Uterus (tissue), 2 donors: Measurements from ENCODE around the gene ERC2.

ENCODE experiments used
- CTCF ChIP-seq, 4 experiments: fragments of 200-600 bp in 2 of 4; fragments of 450-650 bp in 2 of 4; sonication (generic) in 2 of 4; IDR thresholded peaks; one replicate each; pipeline ENCODE4 v1.5.1; 2016 to 2019; ENCODE audit warnings: antibody characterized with exemption in 4 of 4, mild to moderate bottlenecking in 2 of 4, moderate library complexity in 1 of 4
- POLR2A ChIP-seq, 2 donors: fragments of 450-650 bp; IDR thresholded peaks; one replicate each; pipeline ENCODE4 v1.6.1; 2016; ENCODE audit warnings: antibody characterized with exemption in 2 of 2, mild to moderate bottlenecking in 1 of 2, moderate library complexity in 1 of 2

- no peak for TF ChIP-seq CTCF (IDR thresholded peaks at IDR 0.05)
- no peak for TF ChIP-seq POLR2A (IDR thresholded peaks at IDR 0.05)
These were observed 322.9 kb downstream of the ERC2 start for GRCh38 chr3:56145410-56145809.
